ENCODE measurements around the gene AFP. TPM values are rescaled to one million over a fixed set of nuclear protein-coding genes. Genes with fewer than 3 reads are reported as not detected.

Gene AFP
- total RNA-seq, 1 donor from 2014 or later: not detected

GRCh38 chr4:73407227-73407673, 28.8 kb upstream of the AFP start:
- intact Hi-C loops (cut with micrococcal nuclease): no loop called here
- DNase-seq (ENCODE audit: low spot score): no peak

GRCh38 chr4:73408181-73408867, 27.7 kb upstream of the AFP start:
- no peaks in the 10 kb centered on the region for H3K4me1 Mint-ChIP-seq (ENCODE audit: low read depth)
- H3K4me3 Mint-ChIP-seq: no peak overlapping the region
- no peaks in the 10 kb centered on the region for H3K27me3 Mint-ChIP-seq (ENCODE audit: insufficient read depth)
- intact Hi-C loops (cut with micrococcal nuclease): no loop called here
- DNase-seq (ENCODE audit: low spot score): no peak
- H3K27ac Mint-ChIP-seq: no peak overlapping the region
- no peaks in the 10 kb centered on the region for H3K36me3 Mint-ChIP-seq (ENCODE audit: low read depth)
- H3K9me3 Mint-ChIP-seq: no peaks in the 10 kb centered on the region

More at GRCh38 chr4:73407227-73407673, 28.8 kb upstream of the AFP start:
- Mint-ChIP-seq H3K27me3 (ENCODE audit: insufficient read depth) (no peaks in the 10 kb centered on the region), H3K9me3 (no peaks in the 10 kb centered on the region), H3K36me3 (ENCODE audit: low read depth) (no peaks in the 10 kb centered on the region), H3K4me1 (ENCODE audit: low read depth) (no peaks in the 10 kb centered on the region), H3K4me3 (no peak overlapping the region), H3K27ac (no peak overlapping the region)

- no peaks in the 10 kb centered on the region for H3K36me3 Mint-ChIP-seq (ENCODE audit: low read depth)
- no peak for DNase-seq (ENCODE audit: low spot score)
- H3K4me3 Mint-ChIP-seq: no peak overlapping the region
- H3K4me1 Mint-ChIP-seq (ENCODE audit: low read depth): no peaks in the 10 kb centered on the region
- intact Hi-C loops (cut with micrococcal nuclease): no loop called here
- H3K27ac Mint-ChIP-seq: no peak overlapping the region
- H3K9me3 Mint-ChIP-seq: no peaks in the 10 kb centered on the region
- peaks cover 1% of the 10 kb centered on the region for H3K27me3 Mint-ChIP-seq (ENCODE audit: insufficient read depth)
Observed at GRCh38 chr4:73409012-73409862, 26.8 kb upstream of the AFP start.

GRCh38 chr4:73409978-73410548, 26.0 kb upstream of the AFP start:
- no peaks in the 10 kb centered on the region for H3K9me3 Mint-ChIP-seq
- H3K36me3 Mint-ChIP-seq (ENCODE audit: low read depth): no peaks in the 10 kb centered on the region
- no peak for DNase-seq (ENCODE audit: low spot score)
- no peak overlapping the region for H3K4me3 Mint-ChIP-seq
- intact Hi-C loops (cut with micrococcal nuclease): no loop called here
- H3K27ac Mint-ChIP-seq: no peak overlapping the region
- no peaks in the 10 kb centered on the region for H3K4me1 Mint-ChIP-seq (ENCODE audit: low read depth)
- peaks cover 1% of the 10 kb centered on the region for H3K27me3 Mint-ChIP-seq (ENCODE audit: insufficient read depth)

GRCh38 chr4:73410916-73411730, 24.9 kb upstream of the AFP start:
- no peaks in the 10 kb centered on the region for H3K9me3 Mint-ChIP-seq
- intact Hi-C loops (cut with micrococcal nuclease): no loop called here
- peaks cover 1% of the 10 kb centered on the region for H3K27me3 Mint-ChIP-seq (ENCODE audit: insufficient read depth)
- H3K4me3 Mint-ChIP-seq: no peak overlapping the region
- no peaks in the 10 kb centered on the region for H3K4me1 Mint-ChIP-seq (ENCODE audit: low read depth)
- no peaks in the 10 kb centered on the region for H3K36me3 Mint-ChIP-seq (ENCODE audit: low read depth)
- no peak overlapping the region for H3K27ac Mint-ChIP-seq
- no peak for DNase-seq (ENCODE audit: low spot score)

- H3K36me3 Mint-ChIP-seq (ENCODE audit: low read depth): no peaks in the 10 kb centered on the region
- no peaks in the 10 kb centered on the region for H3K4me1 Mint-ChIP-seq (ENCODE audit: low read depth)
- H3K27ac Mint-ChIP-seq: no peak overlapping the region
- no peaks in the 10 kb centered on the region for H3K9me3 Mint-ChIP-seq
- no peak overlapping the region for H3K4me3 Mint-ChIP-seq
- intact Hi-C loops (cut with micrococcal nuclease): no loop called here
- peaks cover 1% of the 10 kb centered on the region for H3K27me3 Mint-ChIP-seq (ENCODE audit: insufficient read depth)
- no peak for DNase-seq (ENCODE audit: low spot score)
Observed at GRCh38 chr4:73411731-73412414, 24.1 kb upstream of the AFP start.

GRCh38 chr4:73413294-73413755, 22.7 kb upstream of the AFP start:
- intact Hi-C loops (cut with micrococcal nuclease): no loop called here
- no peak overlapping the region for H3K27ac Mint-ChIP-seq
- H3K4me3 Mint-ChIP-seq: no peak overlapping the region
- no peak for DNase-seq (ENCODE audit: low spot score)
- H3K27me3 Mint-ChIP-seq (ENCODE audit: insufficient read depth): peaks cover 1% of the 10 kb centered on the region
- no peaks in the 10 kb centered on the region for H3K4me1 Mint-ChIP-seq (ENCODE audit: low read depth)
- H3K9me3 Mint-ChIP-seq: no peaks in the 10 kb centered on the region
- H3K36me3 Mint-ChIP-seq (ENCODE audit: low read depth): no peaks in the 10 kb centered on the region

GRCh38 chr4:73414936-73415271, 21.1 kb upstream of the AFP start:
- no peak overlapping the region for H3K27ac Mint-ChIP-seq
- H3K9me3 Mint-ChIP-seq: no peaks in the 10 kb centered on the region
- DNase-seq (ENCODE audit: low spot score): no peak
- H3K27me3 Mint-ChIP-seq (ENCODE audit: insufficient read depth): peaks cover 1% of the 10 kb centered on the region
- intact Hi-C loops (cut with micrococcal nuclease): no loop called here
- H3K4me1 Mint-ChIP-seq (ENCODE audit: low read depth): no peaks in the 10 kb centered on the region
- no peaks in the 10 kb centered on the region for H3K36me3 Mint-ChIP-seq (ENCODE audit: low read depth)
- no peak overlapping the region for H3K4me3 Mint-ChIP-seq

- H3K4me3 Mint-ChIP-seq: no peak overlapping the region
- H3K36me3 Mint-ChIP-seq (ENCODE audit: low read depth): no peaks in the 10 kb centered on the region
- intact Hi-C loops (cut with micrococcal nuclease): no loop called here
Observed at GRCh38 chr4:73415807-73416238, 20.2 kb upstream of the AFP start.

GRCh38 chr4:73416423-73417087, 19.5 kb upstream of the AFP start:
- no peak for DNase-seq (ENCODE audit: low spot score)
- Mint-ChIP-seq H3K36me3 (ENCODE audit: low read depth) (no peaks in the 10 kb centered on the region), H3K4me3 (no peak overlapping the region), H3K27ac (no peak overlapping the region), H3K4me1 (ENCODE audit: low read depth) (no peaks in the 10 kb centered on the region), H3K27me3 (ENCODE audit: insufficient read depth) (peaks cover 3% of the 10 kb centered on the region), H3K9me3 (no peaks in the 10 kb centered on the region)
- intact Hi-C loops (cut with micrococcal nuclease): no loop called here

More at GRCh38 chr4:73415807-73416238, 20.2 kb upstream of the AFP start:
- H3K27me3 Mint-ChIP-seq (ENCODE audit: insufficient read depth): peaks cover 1% of the 10 kb centered on the region
- H3K27ac Mint-ChIP-seq: no peak overlapping the region
- H3K4me1 Mint-ChIP-seq (ENCODE audit: low read depth): no peaks in the 10 kb centered on the region
- no peaks in the 10 kb centered on the region for H3K9me3 Mint-ChIP-seq
- DNase-seq (ENCODE audit: low spot score): no peak

- DNase-seq (ENCODE audit: low spot score): no peak
- H3K27ac Mint-ChIP-seq: no peak overlapping the region
- H3K36me3 Mint-ChIP-seq (ENCODE audit: low read depth): no peaks in the 10 kb centered on the region
- H3K4me3 Mint-ChIP-seq: no peak overlapping the region
- H3K9me3 Mint-ChIP-seq: no peaks in the 10 kb centered on the region
- H3K27me3 Mint-ChIP-seq (ENCODE audit: insufficient read depth): peaks cover 3% of the 10 kb centered on the region
- no peaks in the 10 kb centered on the region for H3K4me1 Mint-ChIP-seq (ENCODE audit: low read depth)
- intact Hi-C loops (cut with micrococcal nuclease): no loop called here
Observed at GRCh38 chr4:73417342-73417741, 18.7 kb upstream of the AFP start.

GRCh38 chr4:73417973-73418372, 18.0 kb upstream of the AFP start:
- no peak overlapping the region for H3K27ac Mint-ChIP-seq
- no peaks in the 10 kb centered on the region for H3K4me1 Mint-ChIP-seq (ENCODE audit: low read depth)
- no peaks in the 10 kb centered on the region for H3K9me3 Mint-ChIP-seq
- no peaks in the 10 kb centered on the region for H3K36me3 Mint-ChIP-seq (ENCODE audit: low read depth)
- H3K4me3 Mint-ChIP-seq: no peak overlapping the region
- intact Hi-C loops (cut with micrococcal nuclease): no loop called here
- H3K27me3 Mint-ChIP-seq (ENCODE audit: insufficient read depth): peaks cover 5% of the 10 kb centered on the region
- DNase-seq (ENCODE audit: low spot score): no peak

All from activated T-helper 1 cell treated with anti-CD3 and anti-CD28 coated beads, Interleukin-12 subunit alpha, Interleukin-12 subunit beta, Interleukin-2, Interleukin-4 antibody, amounts not matched to agents 30 ng/mL and 10 ng/mL and 1 ng/mL, durations not matched to agents 14 hours and 24 hours and 36 hours (primary cell).